GM23248 (cell line): ENCODE measurements around the gene ATP8B3. TPM values are rescaled to one million over a fixed set of nuclear protein-coding genes. Genes with fewer than 3 reads are reported as not detected.

Source experiments
- DNase-seq: peaks from one replicate; pipeline ENCODE4 v3.0.0-alpha.2; 2015
- H2AFZ ChIP-seq: fragments of 200-600 bp; sonication (generic); 2 replicates; pipeline ENCODE4 v1.6.1; 2016; ENCODE audit warnings: antibody characterized with exemption
- H3F3A ChIP-seq: fragments of 200-600 bp; sonication (generic); 2 replicates; pipeline ENCODE4 v1.6.1; 2016; ENCODE audit warnings: mild to moderate bottlenecking, antibody characterized with exemption, mixed run types; ENCODE audit not compliant: insufficient read depth
- H3K27ac ChIP-seq: fragments of 200-600 bp; sonication (generic); 2 replicates; pipeline ENCODE4 v1.5.1; 2016; ENCODE audit warnings: mild to moderate bottlenecking
- H3K27me3 ChIP-seq: fragments of 200-600 bp; sonication (generic); replicated peaks from 2 replicates; pipeline ENCODE4 v1.6.1; 2016; ENCODE audit warnings: mild to moderate bottlenecking; ENCODE audit not compliant: insufficient read depth
- H3K36me3 ChIP-seq: fragments of 200-600 bp; sonication (generic); 2 replicates; pipeline ENCODE4 v1.6.1; 2016; ENCODE audit warnings: low read depth, mild to moderate bottlenecking
- H3K4me1 ChIP-seq: fragments of 200-600 bp; sonication (generic); 2 replicates; pipeline ENCODE4 v1.6.1; 2016; ENCODE audit warnings: mild to moderate bottlenecking; ENCODE audit not compliant: insufficient read depth
- H3K4me2 ChIP-seq: fragments of 200-600 bp; sonication (generic); one replicate; pipeline ENCODE4 v1.6.1; 2016; ENCODE audit warnings: mild to moderate bottlenecking; ENCODE audit not compliant: unreplicated experiment
- H3K4me3 ChIP-seq: fragments of 200-600 bp; sonication (generic); 2 replicates; pipeline ENCODE4 v1.5.1; 2016; ENCODE audit warnings: mild to moderate bottlenecking
- H3K79me2 ChIP-seq: fragments of 200-600 bp; sonication (generic); 2 replicates; pipeline ENCODE4 v1.6.1; 2016; ENCODE audit warnings: mild to moderate bottlenecking; ENCODE audit not compliant: insufficient read depth
- H3K9ac ChIP-seq: fragments of 200-600 bp; sonication (generic); 2 replicates; pipeline ENCODE4 v1.6.1; 2016; ENCODE audit warnings: mild to moderate bottlenecking
- H3K9me2 ChIP-seq: fragments of 200-600 bp; sonication (generic); 2 replicates; pipeline ENCODE4 v1.6.1; 2016; ENCODE audit warnings: mixed run types, mild to moderate bottlenecking, moderate library complexity; ENCODE audit not compliant: insufficient read depth
- H3K9me3 ChIP-seq: fragments of 200-600 bp; sonication (generic); one replicate; pipeline ENCODE4 v1.6.1; 2017; ENCODE audit warnings: low read depth
- H4K20me1 ChIP-seq: fragments of 200-600 bp; sonication (generic); 2 replicates; pipeline ENCODE4 v1.6.0; 2016; ENCODE audit not compliant: insufficient read depth
- EZH2 ChIP-seq: fragments of 200-600 bp; sonication (generic); IDR thresholded peaks from 2 replicates; pipeline ENCODE4 v1.6.1; 2018; ENCODE audit warnings: antibody characterized with exemption, mild to moderate bottlenecking; ENCODE audit not compliant: insufficient read depth, poor library complexity, severe bottlenecking
- EZH2phosphoT487 ChIP-seq: fragments of 200-600 bp; sonication (generic); IDR thresholded peaks from 2 replicates; pipeline ENCODE4 v1.6.1; 2018; ENCODE audit warnings: antibody characterized with exemption, moderate library complexity, mild to moderate bottlenecking, low read depth; ENCODE audit not compliant: insufficient read depth
- WGBS, 2 experiments: methylation state at CpG; one replicate each; pipeline ENCODE4 v1.1.6; 2015 to 2017; ENCODE audit warnings: low lambda C conversion rate in 2 of 2, low coverage in 1 of 2; ENCODE audit errors: missing lambda C conversion rate in 2 of 2; 5-methylcytosine and 5-hydroxymethylcytosine counted together
- in situ Hi-C: fragments of 300-500 bp; cut with MboI; formaldehyde crosslinking; loops from 2 replicates; pipeline ENCODE4 v1.15.0; 2020
- polyA plus RNA-seq: library from polyadenylated mRNA; unstranded; fragments of >200 nt; fragmentation: Nextera tagmentation; extraction: Ambion mirVana; gene quantifications from 2 replicates; pipeline ENCODE4 v1.2.1, GENCODE V29; 2016
- total RNA-seq: library from RNA; depleted of rRNA; stranded (reverse); fragments of >200 nt; shearing (Covaris generic); gene quantifications from 2 replicates; pipeline ENCODE4 v1.2.3, GENCODE V29; 2014

The ATP8B3 gene
- total and polyA plus RNA-seq, 2 experiments from 2014 or later = 0.32 to 1.8 TPM

GRCh38 chr19:1823539-1824251 is 11.6 kb upstream of the ATP8B3 start:
- Histone ChIP-seq H3K4me3 (no peak overlapping the region), H2AFZ (no peak overlapping the region), H3K9me2 (no peaks in the 10 kb centered on the region), H3K9me3 (no peaks in the 10 kb centered on the region), H3K4me2 (no peak overlapping the region), H4K20me1 (no peaks in the 10 kb centered on the region), H3F3A (no peaks in the 10 kb centered on the region), H3K4me1 (no peaks in the 10 kb centered on the region), H3K36me3 (peaks cover 6% of the 10 kb centered on the region; the same call in 1 of the 2 replicates), H3K9ac (no peak overlapping the region), H3K27ac (no peak overlapping the region), H3K79me2 (peaks cover 6% of the 10 kb centered on the region), H3K27me3 (no peaks in the 10 kb centered on the region)
- 96 to 97% methylated on average over 28 of the region's 36 CpGs for WGBS, 2 experiments
- TF ChIP-seq EZH2 (no peak), EZH2phosphoT487 (no peak)
- no peak for DNase-seq
- in situ Hi-C loops = no loop called here

- Histone ChIP-seq H4K20me1 (no peaks in the 10 kb centered on the region), H3K9ac (no peak overlapping the region), H3K79me2 (peaks cover 6% of the 10 kb centered on the region), H3K27ac (no peak overlapping the region), H3F3A (no peaks in the 10 kb centered on the region), H3K4me2 (no peak overlapping the region), H3K36me3 (peaks cover 6% of the 10 kb centered on the region; the same call in 1 of the 2 replicates), H3K4me1 (no peaks in the 10 kb centered on the region), H3K4me3 (no peak overlapping the region), H2AFZ (no peak overlapping the region), H3K9me2 (no peaks in the 10 kb centered on the region), H3K9me3 (no peaks in the 10 kb centered on the region), H3K27me3 (no peaks in the 10 kb centered on the region)
- TF ChIP-seq EZH2phosphoT487 = no peak
- TF ChIP-seq EZH2 = no peak
- 65 to 74% methylated on average over 8 of the region's 8 CpGs for WGBS, 2 experiments
- in situ Hi-C loops = no loop called here
- no peak for DNase-seq
Measured at GRCh38 chr19:1823020-1823419, 10.9 kb upstream of the ATP8B3 start.

- Histone ChIP-seq H2AFZ (no peak overlapping the region), H3K36me3 (peaks cover 6% of the 10 kb centered on the region; the same call in 1 of the 2 replicates), H3K9me3 (no peaks in the 10 kb centered on the region), H3K4me2 (no peak overlapping the region), H3K4me1 (no peaks in the 10 kb centered on the region), H3K9me2 (no peaks in the 10 kb centered on the region), H3K4me3 (no peak overlapping the region), H3K27ac (no peak overlapping the region), H4K20me1 (no peaks in the 10 kb centered on the region), H3K79me2 (peaks cover 6% of the 10 kb centered on the region), H3K27me3 (no peaks in the 10 kb centered on the region), H3K9ac (no peak overlapping the region), H3F3A (no peaks in the 10 kb centered on the region)
- no peak for TF ChIP-seq EZH2
- TF ChIP-seq EZH2phosphoT487 = no peak
- 94 to 95% methylated on average over 17 to 19 of the region's 19 CpGs for WGBS, 2 experiments
- in situ Hi-C loops = no loop called here
- DNase-seq = no peak
Measured at GRCh38 chr19:1822210-1822609, 10.1 kb upstream of the ATP8B3 start.

- H3K4me3 ChIP-seq = no peak overlapping the region
- no peak overlapping the region for H3K4me2 ChIP-seq
- H3K9me3 ChIP-seq = no peaks in the 10 kb centered on the region
- no peak for DNase-seq
- no peaks in the 10 kb centered on the region for H3K27me3 ChIP-seq
- in situ Hi-C loops = no loop called here
- no peaks in the 10 kb centered on the region for H4K20me1 ChIP-seq
- H3F3A ChIP-seq = no peaks in the 10 kb centered on the region
- no peak overlapping the region for H3K27ac ChIP-seq
- H3K9me2 ChIP-seq = no peaks in the 10 kb centered on the region
- H3K9ac ChIP-seq = no peak overlapping the region
- H3K4me1 ChIP-seq = no peaks in the 10 kb centered on the region
- peaks cover 6% of the 10 kb centered on the region; the same call in 1 of the 2 replicates for H3K36me3 ChIP-seq
- TF ChIP-seq EZH2phosphoT487 (no peak), EZH2 (no peak)
- WGBS, 2 experiments = 90 to 96% methylated on average over 30 to 42 of the region's 43 CpGs
- H2AFZ ChIP-seq = no peak overlapping the region
- H3K79me2 ChIP-seq = no peaks in the 10 kb centered on the region; the same call in 1 of the 2 replicates
Measured at GRCh38 chr19:1819341-1820255, 7.5 kb upstream of the ATP8B3 start.
